ENCODE measurements around the gene INO80C.

INO80C gene

DNA sequence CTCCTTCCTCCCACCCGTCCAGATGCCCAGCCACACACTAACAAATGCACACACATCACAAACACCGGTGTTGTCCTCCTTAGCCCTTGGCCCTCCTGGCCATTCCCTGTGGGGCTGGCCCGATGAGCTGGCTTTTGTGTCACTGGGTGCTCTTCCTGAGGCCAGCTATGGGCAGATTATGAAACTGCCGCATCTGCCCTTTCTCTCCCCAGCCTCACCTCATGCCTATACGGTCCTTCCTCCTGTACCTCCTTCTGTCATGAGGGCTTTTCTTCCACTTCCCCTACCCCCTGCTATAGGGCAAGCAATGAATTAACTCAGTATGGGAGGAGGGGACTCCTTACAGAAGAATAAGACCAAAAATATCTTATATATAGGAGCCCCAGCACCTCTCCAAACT lies 10.3 kb upstream of the INO80C start:
- no peaks in the 10 kb centered on the region for H3K4me1 ChIP-seq (ENCODE audit: control insufficient read depth, low read length)
- H3K36me3 ChIP-seq (ENCODE audit: control insufficient read depth, low read length): no peaks in the 10 kb centered on the region
- no peaks in the 10 kb centered on the region for H3K9me3 ChIP-seq (ENCODE audit: control insufficient read depth, insufficient read depth, low read length)
- H4K20me1 ChIP-seq (ENCODE audit: control insufficient read depth, insufficient read depth, low read depth, low read length): no peaks in the 10 kb centered on the region
- no peaks in the 10 kb centered on the region for H3K27me3 ChIP-seq (ENCODE audit: control insufficient read depth, low read length)
- no peaks in the 10 kb centered on the region for H3K9me2 ChIP-seq (replicated peaks; ENCODE audit: control insufficient read depth, low read length)
- H3K4me2 ChIP-seq (ENCODE audit: low read length): no peak overlapping the region
- H3K27ac ChIP-seq (ENCODE audit: low read depth, low read length): no peak overlapping the region
- no peaks in the 10 kb centered on the region for H3F3A ChIP-seq (ENCODE audit: control insufficient read depth, insufficient read depth)
- H3K4me3 ChIP-seq (ENCODE audit: low read length): no peak overlapping the region
- TF ChIP-seq EZH2phosphoT487 (IDR thresholded peaks at IDR 0.05; ENCODE audit: borderline replicate concordance, low read length) (no peak), CTCF (IDR thresholded peaks at IDR 0.05; ENCODE audit: low read depth, low read length, poor library complexity, severe bottlenecking) (no peak)
- H3K79me2 ChIP-seq (ENCODE audit: control insufficient read depth, low read length): no peaks in the 10 kb centered on the region

- no peaks in the 10 kb centered on the region for H3K9me2 ChIP-seq (replicated peaks; ENCODE audit: control insufficient read depth, low read length)
- no peak overlapping the region for H3K4me3 ChIP-seq (ENCODE audit: low read length)
- H3K9me3 ChIP-seq (ENCODE audit: control insufficient read depth, insufficient read depth, low read length): no peaks in the 10 kb centered on the region
- H3F3A ChIP-seq (ENCODE audit: control insufficient read depth, insufficient read depth): no peaks in the 10 kb centered on the region
- H3K4me1 ChIP-seq (ENCODE audit: control insufficient read depth, low read length): no peaks in the 10 kb centered on the region
- no peaks in the 10 kb centered on the region for H3K79me2 ChIP-seq (ENCODE audit: control insufficient read depth, low read length)
- H3K27ac ChIP-seq (ENCODE audit: low read depth, low read length): no peak overlapping the region
- no peaks in the 10 kb centered on the region for H3K36me3 ChIP-seq (ENCODE audit: control insufficient read depth, low read length)
- H3K4me2 ChIP-seq (ENCODE audit: low read length): no peak overlapping the region
- no peak for TF ChIP-seq CTCF (IDR thresholded peaks at IDR 0.05; ENCODE audit: low read depth, low read length, poor library complexity, severe bottlenecking)
- TF ChIP-seq EZH2phosphoT487 (IDR thresholded peaks at IDR 0.05; ENCODE audit: borderline replicate concordance, low read length): no peak
- H4K20me1 ChIP-seq (ENCODE audit: control insufficient read depth, insufficient read depth, low read depth, low read length): no peaks in the 10 kb centered on the region
- H3K27me3 ChIP-seq (ENCODE audit: control insufficient read depth, low read length): no peaks in the 10 kb centered on the region
Observed at GRCh38 chr18:35507623-35508022, 9.9 kb upstream of the INO80C start.

DNA sequence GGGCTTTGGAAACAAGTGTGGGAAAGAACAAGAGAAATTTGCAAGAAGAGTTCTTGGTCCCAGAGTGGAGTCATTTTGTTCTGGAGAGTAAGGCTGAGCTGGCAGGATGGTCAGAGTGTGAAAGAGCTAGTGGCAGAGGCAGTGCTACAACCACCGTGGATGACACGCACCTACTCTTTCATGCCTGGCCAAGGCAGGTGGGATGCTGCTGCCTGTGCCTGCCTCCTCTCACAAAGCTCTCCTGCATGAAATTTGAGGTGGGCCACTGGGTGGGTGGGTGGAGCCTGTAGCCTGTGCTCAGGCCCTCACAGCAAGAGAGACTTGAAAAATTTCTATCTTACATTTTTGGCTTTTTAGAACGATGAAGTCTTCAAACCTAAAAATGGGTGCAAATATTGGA lies 9.4 kb upstream of the INO80C start:
- no peak for TF ChIP-seq EZH2phosphoT487 (IDR thresholded peaks at IDR 0.05; ENCODE audit: borderline replicate concordance, low read length)
- no peak for TF ChIP-seq CTCF (IDR thresholded peaks at IDR 0.05; ENCODE audit: low read depth, low read length, poor library complexity, severe bottlenecking)
- Histone ChIP-seq H3K9me3 (ENCODE audit: control insufficient read depth, insufficient read depth, low read length) (no peaks in the 10 kb centered on the region), H4K20me1 (ENCODE audit: control insufficient read depth, insufficient read depth, low read depth, low read length) (no peaks in the 10 kb centered on the region), H3K79me2 (ENCODE audit: control insufficient read depth, low read length) (no peaks in the 10 kb centered on the region), H3F3A (ENCODE audit: control insufficient read depth, insufficient read depth) (no peaks in the 10 kb centered on the region), H3K36me3 (ENCODE audit: control insufficient read depth, low read length) (no peaks in the 10 kb centered on the region), H3K9me2 (replicated peaks; ENCODE audit: control insufficient read depth, low read length) (no peaks in the 10 kb centered on the region), H3K27me3 (ENCODE audit: control insufficient read depth, low read length) (no peaks in the 10 kb centered on the region), H3K4me1 (ENCODE audit: control insufficient read depth, low read length) (no peaks in the 10 kb centered on the region), H3K4me2 (ENCODE audit: low read length) (no peak overlapping the region), H3K27ac (ENCODE audit: low read depth, low read length) (no peak overlapping the region), H3K4me3 (ENCODE audit: low read length) (no peak overlapping the region)
